Measurements from ENCODE around the gene NBAS. TPM values are rescaled to one million over a fixed set of nuclear protein-coding genes. Genes with fewer than 3 reads are reported as not detected.

Gene NBAS
- total RNA-seq, 1 donor from 2014 or later: 29.7 TPM

GRCh38 chr2:15293262-15293937 lies 267.7 kb downstream of the NBAS start:
- H3K9me3 ChIP-seq: no peaks in the 10 kb centered on the region
- H3K27me3 ChIP-seq: no peaks in the 10 kb centered on the region
- peaks cover 0 to 19% of the 10 kb centered on the region in 2 donors for H3K36me3 ChIP-seq
- H3K4me1 ChIP-seq: no peaks in the 10 kb centered on the region
- TF ChIP-seq POLR2AphosphoS5 (IDR thresholded peaks at IDR 0.05; ENCODE audit: insufficient read depth in 1 of 2, low read depth in 1 of 2): no peak
- TF ChIP-seq POLR2A (IDR thresholded peaks at IDR 0.05): no peak
- no peak for TF ChIP-seq CTCF (IDR thresholded peaks at IDR 0.05)
- no peak overlapping the region for H3K4me3 ChIP-seq
- no peak for DNase-seq (ENCODE audit: extremely low spot score in 2 of 2)
- intact Hi-C loops (cut with DNase I): no loop called here
- no peak overlapping the region for H3K27ac ChIP-seq

- intact Hi-C loops (cut with DNase I): no loop called here
- H3K9me3 ChIP-seq: no peaks in the 10 kb centered on the region
- DNase-seq (ENCODE audit: extremely low spot score in 2 of 2): no peak
- no peaks in the 10 kb centered on the region for H3K27me3 ChIP-seq
- H3K4me3 ChIP-seq: no peak overlapping the region
- peaks cover 0 to 26% of the 10 kb centered on the region in 2 donors for H3K36me3 ChIP-seq
- TF ChIP-seq POLR2A (IDR thresholded peaks at IDR 0.05): no peak
- no peak for TF ChIP-seq CTCF (IDR thresholded peaks at IDR 0.05)
- TF ChIP-seq POLR2AphosphoS5 (IDR thresholded peaks at IDR 0.05; ENCODE audit: insufficient read depth in 1 of 2, low read depth in 1 of 2): no peak
- no peak overlapping the region for H3K27ac ChIP-seq
- no peaks in the 10 kb centered on the region for H3K4me1 ChIP-seq
Observed at GRCh38 chr2:15287447-15288184, 273.5 kb downstream of the NBAS start.

DNA sequence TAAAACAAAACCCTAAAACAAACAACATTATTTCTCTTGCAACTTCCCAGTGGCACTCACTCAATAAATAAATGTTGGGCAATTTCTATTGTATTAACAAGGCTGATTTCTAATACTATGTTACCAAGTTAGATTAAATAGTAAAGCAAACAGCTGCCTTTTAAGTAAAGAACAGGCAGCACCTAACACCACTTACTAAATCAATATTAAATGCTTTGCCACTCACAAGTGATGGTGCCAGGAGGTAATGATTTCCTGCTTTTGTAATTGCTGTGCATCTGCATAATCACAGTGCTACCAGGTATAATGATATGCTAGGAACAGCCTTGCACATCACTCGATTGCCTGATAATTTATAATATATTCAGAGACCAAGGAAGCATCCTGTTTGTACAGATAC lies 276.5 kb downstream of the NBAS start:
- intact Hi-C loops (cut with DNase I): no loop called here
- Histone ChIP-seq H3K27me3 (no peaks in the 10 kb centered on the region), H3K4me3 (no peak overlapping the region), H3K4me1 (no peaks in the 10 kb centered on the region), H3K9me3 (no peaks in the 10 kb centered on the region), H3K36me3 (peaks cover 0 to 18% of the 10 kb centered on the region in 2 donors), H3K27ac (no peak overlapping the region)
- no peak for DNase-seq (ENCODE audit: extremely low spot score in 2 of 2)
- TF ChIP-seq CTCF (IDR thresholded peaks at IDR 0.05) (no peak), POLR2AphosphoS5 (IDR thresholded peaks at IDR 0.05; ENCODE audit: insufficient read depth in 1 of 2, low read depth in 1 of 2) (no peak), POLR2A (IDR thresholded peaks at IDR 0.05) (no peak)

GRCh38 chr2:15281681-15282080 lies 279.5 kb downstream of the NBAS start:
- Histone ChIP-seq H3K4me3 (no peak overlapping the region), H3K9me3 (no peaks in the 10 kb centered on the region), H3K4me1 (no peaks in the 10 kb centered on the region), H3K27ac (no peak overlapping the region), H3K27me3 (no peaks in the 10 kb centered on the region), H3K36me3 (peaks cover 0 to 5% of the 10 kb centered on the region in 2 donors)
- no peak for DNase-seq (ENCODE audit: extremely low spot score in 2 of 2)
- intact Hi-C loops (cut with DNase I): no loop called here
- no peak for TF ChIP-seq CTCF (IDR thresholded peaks at IDR 0.05)
